ENCODE results near the gene PLXDC1. TPM values are rescaled to one million over a fixed set of nuclear protein-coding genes. Genes with fewer than 3 reads are reported as not detected.
"Not testable (repeated sequence)": the region's sequence is repeated elsewhere in the genome, so short reads cannot be mapped to it uniquely, and the experiment has no call there.

The PLXDC1 gene
- total and polyA plus RNA-seq, 11 donors = 4.8 to 17.4 (median 13.3) TPM

- Histone ChIP-seq H3K36me3 (no peaks in the 10 kb centered on the region), H3K4me1 (peaks cover 0 to 14% (median 5%) of the 10 kb centered on the region in 12 donors), H3K27me3 (peaks cover 0 to 8% (median 0%) of the 10 kb centered on the region in 9 donors), H3K4me3 (peak overlapping the region; percentile 13 to 60 (median 52)), H3K27ac (peak overlapping the region in 9 of 12 donors; percentile 12 to 75 (median 62)), H3K9me3 (no peaks in the 10 kb centered on the region)
- TF ChIP-seq CTCF (IDR thresholded peaks at IDR 0.05) = peak in 2 of 12 donors; percentile 5 to 21
- TF ChIP-seq POLR2A (IDR thresholded peaks at IDR 0.05) = no peak
- DNase-seq (peak; percentile 75 to 90 (median 81)), ATAC-seq (peak; percentile 81 to 95 (median 93))
- 0 to 2% (median 1%) methylated on average over 20 to 26 of the region's 26 CpGs for WGBS, 4 donors
- intact Hi-C loops (cut with DNase I) = no loop called here
These were observed 124.4 kb downstream of the PLXDC1 start for GRCh38 chr17:39026980-39027451.

- Histone ChIP-seq H3K4me1 (peaks cover 0 to 14% (median 5%) of the 10 kb centered on the region in 12 donors), H3K27ac (peak overlapping the region in 3 of 12 donors; percentile 18 to 75 (median 62)), H3K4me3 (peak overlapping the region in 4 of 12 donors; percentile 49 to 59 (median 56))
- DNase-seq; H3K27me3 ChIP-seq; H3K9me3 ChIP-seq; ATAC-seq; intact Hi-C loops (cut with DNase I); H3K36me3 ChIP-seq: not testable (repeated sequence)
- whole genome bisulfite sequencing, 4 donors = 86 to 91% (median 89%) methylated on average over 13 of the region's 13 CpGs
These were observed 125.1 kb downstream of the PLXDC1 start for GRCh38 chr17:39026346-39026745.

- TF ChIP-seq CTCF (IDR thresholded peaks at IDR 0.05) (no peak), POLR2A (IDR thresholded peaks at IDR 0.05) (no peak)
- Histone ChIP-seq H3K27ac (no peak overlapping the region), H3K9me3 (peaks cover 0 to 10% (median 0%) of the 10 kb centered on the region in 12 donors), H3K27me3 (peaks cover 0 to 8% (median 0%) of the 10 kb centered on the region in 9 donors), H3K4me1 (peaks cover 0 to 28% (median 5%) of the 10 kb centered on the region in 12 donors), H3K4me3 (no peak overlapping the region), H3K36me3 (no peaks in the 10 kb centered on the region)
- intact Hi-C loops (cut with DNase I) = no loop called here
- DNase-seq (no peak), ATAC-seq (no peak)
- WGBS, 4 donors = 91 to 94% (median 93%) methylated on average over 6 of the region's 6 CpGs
These were observed 128.5 kb downstream of the PLXDC1 start for GRCh38 chr17:39022924-39023323.

- ATAC-seq; intact Hi-C loops (cut with DNase I); H3K4me3 ChIP-seq; H3K36me3 ChIP-seq; DNase-seq; H3K27ac ChIP-seq; H3K27me3 ChIP-seq: not testable (repeated sequence)
- WGBS, 4 donors = 93 to 96% (median 94%) methylated on average over 6 of the region's 6 CpGs
- Histone ChIP-seq H3K9me3 (peaks cover 0 to 10% (median 0%) of the 10 kb centered on the region in 12 donors), H3K4me1 (peaks cover 0 to 43% (median 4%) of the 10 kb centered on the region in 12 donors)
These were observed 131.4 kb downstream of the PLXDC1 start for GRCh38 chr17:39020037-39020436.

- Histone ChIP-seq H3K27ac (peak overlapping the region in 5 of 12 donors; percentile 5 to 71 (median 22)), H3K4me1 (peaks cover 0 to 52% (median 4%) of the 10 kb centered on the region in 12 donors), H3K4me3 (no peak overlapping the region), H3K27me3 (no peaks in the 10 kb centered on the region), H3K9me3 (peaks cover 0 to 10% (median 0%) of the 10 kb centered on the region in 12 donors), H3K36me3 (no peaks in the 10 kb centered on the region)
- TF ChIP-seq POLR2A (IDR thresholded peaks at IDR 0.05) (no peak), CTCF (IDR thresholded peaks at IDR 0.05) (no peak)
- 70 to 76% (median 73%) methylated on average over 11 of the region's 11 CpGs for WGBS, 4 donors
- DNase-seq = no peak
- ATAC-seq = no peak
- intact Hi-C loops (cut with DNase I) = no loop called here
These were observed 132.9 kb downstream of the PLXDC1 start for GRCh38 chr17:39018267-39019134.
